ENCODE measurements around the gene ZFP69B.

ZFP69B gene

GRCh38 chr1:40431385-40431784 lies 18.9 kb upstream of the ZFP69B start:
- Histone ChIP-seq H3K79me2 (ENCODE audit: insufficient read depth, low read depth) (no peaks in the 10 kb centered on the region), H3K4me2 (no peak overlapping the region)
- TF ChIP-seq CTCF (conservative IDR thresholded peaks at IDR 0.05; ENCODE audit: low read depth, low read length): no peak

GRCh38 chr1:40432644-40433390 lies 17.5 kb upstream of the ZFP69B start:
- Histone ChIP-seq H4K20me1 (ENCODE audit: insufficient read depth) (no peaks in the 10 kb centered on the region), H3K27ac (no peak overlapping the region), H2AFZ (ENCODE audit: low read depth) (no peak overlapping the region), H3K27me3 (ENCODE audit: insufficient read depth, low read depth) (no peaks in the 10 kb centered on the region), H3K4me2 (no peak overlapping the region), H3K4me3 (IDR thresholded peaks at IDR 0.05; ENCODE audit: insufficient read depth, low read depth, low read length) (no peak overlapping the region), H3K9ac (no peak overlapping the region), H3K79me2 (ENCODE audit: insufficient read depth, low read depth) (no peaks in the 10 kb centered on the region), H3K36me3 (ENCODE audit: insufficient read depth) (no peaks in the 10 kb centered on the region), H3K4me1 (ENCODE audit: low read depth, poor library complexity, severe bottlenecking) (no peaks in the 10 kb centered on the region)
- TF ChIP-seq CTCF (conservative IDR thresholded peaks at IDR 0.05; ENCODE audit: low read depth, low read length): no peak

More at GRCh38 chr1:40431385-40431784, 18.9 kb upstream of the ZFP69B start:
- H3K4me1 ChIP-seq (ENCODE audit: low read depth, poor library complexity, severe bottlenecking): no peaks in the 10 kb centered on the region
- H3K9ac ChIP-seq: no peak overlapping the region
- H3K36me3 ChIP-seq (ENCODE audit: insufficient read depth): no peaks in the 10 kb centered on the region
- no peak overlapping the region for H2AFZ ChIP-seq (ENCODE audit: low read depth)
- no peaks in the 10 kb centered on the region for H3K27me3 ChIP-seq (ENCODE audit: insufficient read depth, low read depth)
- H4K20me1 ChIP-seq (ENCODE audit: insufficient read depth): no peaks in the 10 kb centered on the region
- H3K4me3 ChIP-seq (IDR thresholded peaks at IDR 0.05; ENCODE audit: insufficient read depth, low read depth, low read length): no peak overlapping the region
- no peak overlapping the region for H3K27ac ChIP-seq

DNA sequence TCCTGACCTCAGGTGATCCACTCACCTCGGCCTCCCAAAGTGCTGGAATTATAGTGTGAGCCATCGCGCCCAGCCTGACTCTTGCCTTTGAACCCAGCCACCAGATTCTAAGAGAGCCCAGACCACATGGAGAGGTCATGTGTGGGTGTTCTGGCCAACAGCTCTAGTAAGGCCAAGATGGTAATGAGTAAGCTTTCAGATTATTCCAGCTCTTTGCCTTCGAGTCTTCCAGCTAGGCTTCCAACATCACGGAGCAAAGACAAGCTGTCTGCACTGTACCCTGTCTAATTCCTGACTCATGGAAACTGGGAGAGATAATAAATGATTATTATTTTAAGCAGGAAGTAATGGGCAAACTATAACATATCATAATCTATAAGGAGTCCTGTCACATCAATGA lies 14.8 kb upstream of the ZFP69B start:
- no peaks in the 10 kb centered on the region for H3K79me2 ChIP-seq (ENCODE audit: insufficient read depth, low read depth)
- no peak overlapping the region for H3K4me2 ChIP-seq
- no peaks in the 10 kb centered on the region for H3K27me3 ChIP-seq (ENCODE audit: insufficient read depth, low read depth)
- no peak overlapping the region for H3K27ac ChIP-seq
- H3K36me3 ChIP-seq (ENCODE audit: insufficient read depth): no peaks in the 10 kb centered on the region
- no peak overlapping the region for H3K4me3 ChIP-seq (IDR thresholded peaks at IDR 0.05; ENCODE audit: insufficient read depth, low read depth, low read length)
- no peak overlapping the region for H3K9ac ChIP-seq
- H4K20me1 ChIP-seq (ENCODE audit: insufficient read depth): no peaks in the 10 kb centered on the region
- no peak for TF ChIP-seq CTCF (conservative IDR thresholded peaks at IDR 0.05; ENCODE audit: low read depth, low read length)
- no peak overlapping the region for H2AFZ ChIP-seq (ENCODE audit: low read depth)
- H3K4me1 ChIP-seq (ENCODE audit: low read depth, poor library complexity, severe bottlenecking): no peaks in the 10 kb centered on the region

DNA sequence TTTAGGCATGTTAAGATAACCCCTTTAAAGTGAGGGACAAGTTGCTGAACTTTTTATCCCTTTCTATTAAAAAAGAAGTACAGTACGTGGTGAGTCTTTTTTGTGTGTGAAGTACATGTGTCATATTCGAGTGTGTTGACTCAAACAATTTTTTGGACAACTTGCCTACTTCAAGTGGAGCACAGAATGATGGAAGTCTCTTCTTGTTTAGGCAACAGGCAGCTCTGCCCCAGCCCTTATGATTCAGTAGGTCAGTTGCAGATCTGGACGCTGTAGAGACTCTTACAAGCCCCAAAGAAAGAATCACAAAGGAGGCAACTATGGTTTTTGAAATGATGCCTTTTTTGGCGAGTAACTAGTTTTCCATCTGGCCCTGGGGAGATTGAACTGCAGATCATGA lies 14.4 kb upstream of the ZFP69B start:
- TF ChIP-seq CTCF (conservative IDR thresholded peaks at IDR 0.05; ENCODE audit: low read depth, low read length): no peak
- no peak overlapping the region for H2AFZ ChIP-seq (ENCODE audit: low read depth)
- no peaks in the 10 kb centered on the region for H3K4me1 ChIP-seq (ENCODE audit: low read depth, poor library complexity, severe bottlenecking)
- no peak overlapping the region for H3K9ac ChIP-seq
- no peaks in the 10 kb centered on the region for H3K79me2 ChIP-seq (ENCODE audit: insufficient read depth, low read depth)
- no peak overlapping the region for H3K27ac ChIP-seq
- no peak overlapping the region for H3K4me3 ChIP-seq (IDR thresholded peaks at IDR 0.05; ENCODE audit: insufficient read depth, low read depth, low read length)
- no peak overlapping the region for H3K4me2 ChIP-seq
- H4K20me1 ChIP-seq (ENCODE audit: insufficient read depth): no peaks in the 10 kb centered on the region
- H3K27me3 ChIP-seq (ENCODE audit: insufficient read depth, low read depth): no peaks in the 10 kb centered on the region
- no peaks in the 10 kb centered on the region for H3K36me3 ChIP-seq (ENCODE audit: insufficient read depth)

Measured in KMS-11 (cell line).